ENCODE data around the gene HLA-DPB1.

GRCh38 chr6:33104887-33105286 lies 29.1 kb downstream of the HLA-DPB1 start:
- TF ChIP-seq, protein P1, sequence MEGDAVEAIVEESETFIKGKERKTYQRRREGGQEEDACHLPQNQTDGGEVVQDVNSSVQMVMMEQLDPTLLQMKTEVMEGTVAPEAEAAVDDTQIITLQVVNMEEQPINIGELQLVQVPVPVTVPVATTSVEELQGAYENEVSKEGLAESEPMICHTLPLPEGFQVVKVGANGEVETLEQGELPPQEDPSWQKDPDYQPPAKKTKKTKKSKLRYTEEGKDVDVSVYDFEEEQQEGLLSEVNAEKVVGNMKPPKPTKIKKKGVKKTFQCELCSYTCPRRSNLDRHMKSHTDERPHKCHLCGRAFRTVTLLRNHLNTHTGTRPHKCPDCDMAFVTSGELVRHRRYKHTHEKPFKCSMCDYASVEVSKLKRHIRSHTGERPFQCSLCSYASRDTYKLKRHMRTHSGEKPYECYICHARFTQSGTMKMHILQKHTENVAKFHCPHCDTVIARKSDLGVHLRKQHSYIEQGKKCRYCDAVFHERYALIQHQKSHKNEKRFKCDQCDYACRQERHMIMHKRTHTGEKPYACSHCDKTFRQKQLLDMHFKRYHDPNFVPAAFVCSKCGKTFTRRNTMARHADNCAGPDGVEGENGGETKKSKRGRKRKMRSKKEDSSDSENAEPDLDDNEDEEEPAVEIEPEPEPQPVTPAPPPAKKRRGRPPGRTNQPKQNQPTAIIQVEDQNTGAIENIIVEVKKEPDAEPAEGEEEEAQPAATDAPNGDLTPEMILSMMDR (IDR thresholded peaks at IDR 0.05) = no peak
- no peak for TF ChIP-seq POLR2AphosphoS5 (IDR thresholded peaks at IDR 0.05)
- no peak for TF ChIP-seq EP300 (IDR thresholded peaks at IDR 0.05)

Data from esophagus muscularis mucosa (tissue), 4 donors.